ENCODE measurements around the gene GRIN3A.

The GRIN3A gene

GRCh38 chr9:101737165-101737704 lies 1.2 kb downstream of the GRIN3A start:
- H3K4me1 ChIP-seq (ENCODE audit: insufficient read depth, low read length, poor library complexity, severe bottlenecking), result no peaks in the 10 kb centered on the region
- no peak overlapping the region for H3K9ac ChIP-seq (ENCODE audit: low read depth, low read length, poor library complexity, severe bottlenecking)
- no peaks in the 10 kb centered on the region for H3K27me3 ChIP-seq (ENCODE audit: insufficient read depth, low read length, poor library complexity, severe bottlenecking)
- TF ChIP-seq CTCF (conservative IDR thresholded peaks at IDR 0.05; ENCODE audit: low read length) (no peak), EZH2phosphoT487 (IDR thresholded peaks at IDR 0.05; ENCODE audit: borderline replicate concordance) (no peak)
- no peak overlapping the region for H2AFZ ChIP-seq (ENCODE audit: low read length)
- H4K20me1 ChIP-seq (ENCODE audit: insufficient read depth, low read length, poor library complexity, severe bottlenecking), result no peaks in the 10 kb centered on the region
- H3K9me2 ChIP-seq (replicated peaks; ENCODE audit: low read depth, low read length), result no peaks in the 10 kb centered on the region
- no peak overlapping the region for H3K4me3 ChIP-seq (ENCODE audit: low read length, poor library complexity, severe bottlenecking)
- no peaks in the 10 kb centered on the region for H3K79me2 ChIP-seq (ENCODE audit: insufficient read depth, low read length)
- H3F3A ChIP-seq (ENCODE audit: low read depth), result no peaks in the 10 kb centered on the region
- H3K4me2 ChIP-seq (ENCODE audit: low read depth, low read length, poor library complexity, severe bottlenecking), result no peak overlapping the region
- no peaks in the 10 kb centered on the region for H3K36me3 ChIP-seq (ENCODE audit: insufficient read depth, low read length)
- no peaks in the 10 kb centered on the region for H3K9me3 ChIP-seq (ENCODE audit: insufficient read depth, low read depth, low read length)

GRCh38 chr9:101736717-101737116 lies 1.7 kb downstream of the GRIN3A start:
- H3K4me3 ChIP-seq (ENCODE audit: low read length, poor library complexity, severe bottlenecking), result no peak overlapping the region
- no peak overlapping the region for H3K9ac ChIP-seq (ENCODE audit: low read depth, low read length, poor library complexity, severe bottlenecking)
- H4K20me1 ChIP-seq (ENCODE audit: insufficient read depth, low read length, poor library complexity, severe bottlenecking), result no peaks in the 10 kb centered on the region
- H3K79me2 ChIP-seq (ENCODE audit: insufficient read depth, low read length), result no peaks in the 10 kb centered on the region
- no peaks in the 10 kb centered on the region for H3K27me3 ChIP-seq (ENCODE audit: insufficient read depth, low read length, poor library complexity, severe bottlenecking)
- H3K4me1 ChIP-seq (ENCODE audit: insufficient read depth, low read length, poor library complexity, severe bottlenecking), result no peaks in the 10 kb centered on the region
- TF ChIP-seq CTCF (conservative IDR thresholded peaks at IDR 0.05; ENCODE audit: low read length) (no peak), EZH2phosphoT487 (IDR thresholded peaks at IDR 0.05; ENCODE audit: borderline replicate concordance) (no peak)
- no peak overlapping the region for H3K4me2 ChIP-seq (ENCODE audit: low read depth, low read length, poor library complexity, severe bottlenecking)
- no peak overlapping the region for H2AFZ ChIP-seq (ENCODE audit: low read length)
- no peaks in the 10 kb centered on the region for H3K9me3 ChIP-seq (ENCODE audit: insufficient read depth, low read depth, low read length)
- H3F3A ChIP-seq (ENCODE audit: low read depth), result no peaks in the 10 kb centered on the region
- H3K36me3 ChIP-seq (ENCODE audit: insufficient read depth, low read length), result no peaks in the 10 kb centered on the region
- H3K9me2 ChIP-seq (replicated peaks; ENCODE audit: low read depth, low read length), result no peaks in the 10 kb centered on the region

- H3F3A ChIP-seq (ENCODE audit: low read depth), result no peaks in the 10 kb centered on the region
- no peak for TF ChIP-seq EZH2phosphoT487 (IDR thresholded peaks at IDR 0.05; ENCODE audit: borderline replicate concordance)
- TF ChIP-seq CTCF (conservative IDR thresholded peaks at IDR 0.05; ENCODE audit: low read length), result no peak
- no peak overlapping the region for H3K9ac ChIP-seq (ENCODE audit: low read depth, low read length, poor library complexity, severe bottlenecking)
These were observed 7.0 kb downstream of the GRIN3A start for GRCh38 chr9:101731429-101731828.

More at GRCh38 chr9:101731429-101731828, 7.0 kb downstream of the GRIN3A start:
- Histone ChIP-seq H3K79me2 (ENCODE audit: insufficient read depth, low read length) (no peaks in the 10 kb centered on the region), H4K20me1 (ENCODE audit: insufficient read depth, low read length, poor library complexity, severe bottlenecking) (no peaks in the 10 kb centered on the region), H3K9me2 (replicated peaks; ENCODE audit: low read depth, low read length) (no peaks in the 10 kb centered on the region), H3K36me3 (ENCODE audit: insufficient read depth, low read length) (no peaks in the 10 kb centered on the region), H3K4me1 (ENCODE audit: insufficient read depth, low read length, poor library complexity, severe bottlenecking) (no peaks in the 10 kb centered on the region), H3K9me3 (ENCODE audit: insufficient read depth, low read depth, low read length) (no peaks in the 10 kb centered on the region), H2AFZ (ENCODE audit: low read length) (no peak overlapping the region), H3K4me3 (ENCODE audit: low read length, poor library complexity, severe bottlenecking) (no peak overlapping the region), H3K27me3 (ENCODE audit: insufficient read depth, low read length, poor library complexity, severe bottlenecking) (no peaks in the 10 kb centered on the region), H3K4me2 (ENCODE audit: low read depth, low read length, poor library complexity, severe bottlenecking) (no peak overlapping the region)

Data from Loucy (cell line).